ENCODE data around the gene PYGM. TPM values are rescaled to one million over a fixed set of nuclear protein-coding genes. Genes with fewer than 3 reads are reported as not detected.

Gene PYGM
- total RNA-seq, 1 donor from 2014 or later, result 2.0 TPM

GRCh38 chr11:64771861-64772260, 12.1 kb upstream of the PYGM start:
- no peak overlapping the region for H3K4me3 ChIP-seq
- no peaks in the 10 kb centered on the region for H3K27me3 ChIP-seq
- H3K27ac ChIP-seq, result peak overlapping the region; percentile 24
- peaks cover 100% of the 10 kb centered on the region for H3K36me3 ChIP-seq
- no peak for TF ChIP-seq CTCF (IDR thresholded peaks at IDR 0.05)
- intact Hi-C loops (cut with DNase I), result no loop called here
- H3K9me3 ChIP-seq, result no peaks in the 10 kb centered on the region
- H3K4me1 ChIP-seq, result peaks cover 42% of the 10 kb centered on the region
- ATAC-seq (peak; percentile 24), DNase-seq (no peak)

GRCh38 chr11:64770120-64770519, 10.3 kb upstream of the PYGM start:
- Histone ChIP-seq H3K4me1 (peaks cover 25% of the 10 kb centered on the region), H3K9me3 (no peaks in the 10 kb centered on the region), H3K4me3 (no peak overlapping the region), H3K27ac (no peak overlapping the region), H3K27me3 (no peaks in the 10 kb centered on the region), H3K36me3 (peaks cover 100% of the 10 kb centered on the region)
- intact Hi-C loops (cut with DNase I), result no loop called here
- no peak for DNase-seq
- ATAC-seq, result no peak
- TF ChIP-seq CTCF (IDR thresholded peaks at IDR 0.05), result no peak

GRCh38 chr11:64769283-64769682, 9.5 kb upstream of the PYGM start:
- Histone ChIP-seq H3K4me1 (peaks cover 20% of the 10 kb centered on the region), H3K9me3 (no peaks in the 10 kb centered on the region), H3K27me3 (no peaks in the 10 kb centered on the region), H3K4me3 (no peak overlapping the region), H3K36me3 (peaks cover 100% of the 10 kb centered on the region), H3K27ac (no peak overlapping the region)
- no peak for TF ChIP-seq CTCF (IDR thresholded peaks at IDR 0.05)
- ATAC-seq, result no peak
- intact Hi-C loops (cut with DNase I), result no loop called here
- DNase-seq, result no peak

- no peak overlapping the region for H3K4me3 ChIP-seq
- H3K36me3 ChIP-seq, result peaks cover 100% of the 10 kb centered on the region
- DNase-seq (no peak), ATAC-seq (no peak)
- H3K27ac ChIP-seq, result no peak overlapping the region
- intact Hi-C loops (cut with DNase I), result no loop called here
- no peaks in the 10 kb centered on the region for H3K9me3 ChIP-seq
- peaks cover 17% of the 10 kb centered on the region for H3K4me1 ChIP-seq
- no peaks in the 10 kb centered on the region for H3K27me3 ChIP-seq
- no peak for TF ChIP-seq CTCF (IDR thresholded peaks at IDR 0.05)
These were observed 8.5 kb upstream of the PYGM start for GRCh38 chr11:64768300-64768694.

- H3K36me3 ChIP-seq, result peaks cover 100% of the 10 kb centered on the region
These were observed 7.8 kb upstream of the PYGM start for GRCh38 chr11:64767344-64768299.

More at GRCh38 chr11:64767344-64768299, 7.8 kb upstream of the PYGM start:
- Histone ChIP-seq H3K27me3 (no peaks in the 10 kb centered on the region), H3K4me3 (no peak overlapping the region), H3K9me3 (no peaks in the 10 kb centered on the region), H3K4me1 (peaks cover 18% of the 10 kb centered on the region), H3K27ac (no peak overlapping the region)
- peak; percentile 72 for DNase-seq
- peak; percentile 70 for TF ChIP-seq CTCF (IDR thresholded peaks at IDR 0.05)
- peak; percentile 66 for ATAC-seq
- intact Hi-C loops (cut with DNase I), result no loop called here

Measured in upper lobe of right lung (tissue), 1 donor.